Measurements from ENCODE around the gene CYTH2. TPM values are rescaled to one million over a fixed set of nuclear protein-coding genes. Genes with fewer than 3 reads are reported as not detected.

The CYTH2 gene
- total RNA-seq, 2 experiments from 2014 or later = 44.0 to 53.2 TPM

DNA sequence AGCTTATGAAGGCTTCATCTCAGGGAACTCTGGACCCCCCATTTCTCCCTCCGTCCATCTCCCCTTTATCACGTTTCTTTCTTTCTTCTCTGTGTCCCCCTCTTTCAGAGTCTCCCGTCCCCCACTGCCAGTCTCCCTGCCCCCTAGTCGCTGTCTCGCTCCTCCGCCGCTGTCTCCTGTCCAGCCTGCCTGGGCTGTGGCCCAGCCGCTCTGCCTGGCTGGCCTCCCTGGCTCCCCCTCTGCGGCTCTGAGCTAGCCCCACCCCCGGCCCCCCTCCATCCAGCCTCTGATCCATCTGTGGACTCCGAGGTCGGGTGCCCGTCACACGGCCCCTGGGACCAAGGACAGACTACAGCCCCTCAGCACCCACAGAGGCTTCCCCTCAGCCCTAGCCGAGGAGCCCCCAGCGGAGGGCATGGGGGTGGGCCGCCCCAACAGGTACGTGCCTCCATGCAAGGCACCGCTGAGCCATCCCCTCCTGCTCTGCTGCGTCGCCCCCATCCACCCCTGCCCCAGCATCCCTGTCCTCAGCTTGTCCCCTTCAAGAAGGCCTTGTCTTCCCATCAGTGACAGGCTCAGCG lies 14.9 kb upstream of the CYTH2 start:
- Histone ChIP-seq H3K27ac (ENCODE audit: low read depth, low read length, poor library complexity, severe bottlenecking) (no peak overlapping the region), H3K9me2 (ENCODE audit: insufficient read depth, low read length) (no peaks in the 10 kb centered on the region), H3K4me3 (ENCODE audit: low read depth, low read length, poor library complexity, severe bottlenecking) (no peak overlapping the region), H3K36me3 (ENCODE audit: insufficient read depth, low read length) (peaks cover 95% of the 10 kb centered on the region), H3K9me3 (ENCODE audit: low read length) (no peaks in the 10 kb centered on the region), H2AFZ (ENCODE audit: low read length) (no peak overlapping the region), H3K79me2 (ENCODE audit: insufficient read depth, low read depth, low read length) (no peaks in the 10 kb centered on the region), H3K4me2 (ENCODE audit: low read length) (no peak overlapping the region), H3K4me1 (ENCODE audit: insufficient read depth, low read length, poor library complexity, severe bottlenecking) (no peaks in the 10 kb centered on the region), H4K20me1 (ENCODE audit: insufficient read depth, low read length) (no peaks in the 10 kb centered on the region)
- TF ChIP-seq, protein P1, sequence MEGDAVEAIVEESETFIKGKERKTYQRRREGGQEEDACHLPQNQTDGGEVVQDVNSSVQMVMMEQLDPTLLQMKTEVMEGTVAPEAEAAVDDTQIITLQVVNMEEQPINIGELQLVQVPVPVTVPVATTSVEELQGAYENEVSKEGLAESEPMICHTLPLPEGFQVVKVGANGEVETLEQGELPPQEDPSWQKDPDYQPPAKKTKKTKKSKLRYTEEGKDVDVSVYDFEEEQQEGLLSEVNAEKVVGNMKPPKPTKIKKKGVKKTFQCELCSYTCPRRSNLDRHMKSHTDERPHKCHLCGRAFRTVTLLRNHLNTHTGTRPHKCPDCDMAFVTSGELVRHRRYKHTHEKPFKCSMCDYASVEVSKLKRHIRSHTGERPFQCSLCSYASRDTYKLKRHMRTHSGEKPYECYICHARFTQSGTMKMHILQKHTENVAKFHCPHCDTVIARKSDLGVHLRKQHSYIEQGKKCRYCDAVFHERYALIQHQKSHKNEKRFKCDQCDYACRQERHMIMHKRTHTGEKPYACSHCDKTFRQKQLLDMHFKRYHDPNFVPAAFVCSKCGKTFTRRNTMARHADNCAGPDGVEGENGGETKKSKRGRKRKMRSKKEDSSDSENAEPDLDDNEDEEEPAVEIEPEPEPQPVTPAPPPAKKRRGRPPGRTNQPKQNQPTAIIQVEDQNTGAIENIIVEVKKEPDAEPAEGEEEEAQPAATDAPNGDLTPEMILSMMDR (conservative IDR thresholded peaks at IDR 0.05; ENCODE audit: low read length) = no peak
- TF ChIP-seq EZH2phosphoT487 (IDR thresholded peaks at IDR 0.05; ENCODE audit: borderline replicate concordance, low read depth, low read length) = no peak
- ChIA-PET POLR2A (no interaction called here), CTCF (ENCODE audit: unreplicated experiment) (no interaction called here)
- intact Hi-C loops (cut with micrococcal nuclease; ENCODE audit: unreplicated experiment) = no loop called here
- DNase-seq (ENCODE audit: low spot score) = no peak
- no TSS peak for BruUV-seq (replicated peaks)

DNA sequence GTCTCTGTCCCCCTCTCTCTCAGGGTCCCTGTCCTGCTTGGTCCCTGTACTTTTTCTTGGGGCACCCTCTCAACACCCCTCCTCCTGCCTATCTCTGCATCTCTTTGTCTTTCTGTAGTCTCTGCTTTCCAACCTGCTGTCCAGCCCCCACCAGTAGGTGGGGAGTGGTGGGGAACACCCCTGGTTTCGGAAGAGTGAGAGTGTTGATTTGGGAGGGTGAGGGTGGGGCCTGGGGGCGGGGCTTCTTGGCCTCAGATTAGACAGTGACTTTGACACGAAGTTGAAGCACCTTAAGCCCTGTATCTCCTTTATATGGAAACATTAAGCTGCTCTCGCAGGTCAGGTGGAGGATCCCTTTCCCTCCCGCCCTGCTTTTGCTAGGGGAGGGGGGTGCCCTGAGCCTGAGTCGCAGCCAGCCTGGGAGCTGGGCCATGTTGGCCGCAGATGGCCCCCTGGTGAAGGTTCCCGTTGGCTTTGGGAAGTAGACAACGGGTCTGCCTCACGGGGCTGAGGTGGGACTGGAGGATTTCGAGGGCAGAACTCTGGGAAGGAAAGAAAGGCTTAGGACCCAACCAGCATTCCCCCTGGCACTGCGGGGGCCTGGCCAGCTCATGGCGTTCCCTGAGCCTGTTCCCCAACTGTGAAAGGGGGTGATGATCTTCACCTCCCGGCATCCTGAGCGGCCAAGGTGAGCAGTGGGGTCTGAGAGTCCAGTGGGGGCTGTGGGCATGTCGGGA lies 13.8 kb upstream of the CYTH2 start, which contains the start of gene KCNJ14:
Gene KCNJ14 (plus strand): TSS at position 404 of the 737 bp plus-strand sequence. CDS start 6,151 bp downstream, outside the sequence.
- Histone ChIP-seq H4K20me1 (ENCODE audit: insufficient read depth, low read length) (no peaks in the 10 kb centered on the region), H3K9me2 (ENCODE audit: insufficient read depth, low read length) (no peaks in the 10 kb centered on the region), H3K27ac (ENCODE audit: low read depth, low read length, poor library complexity, severe bottlenecking) (no peak within 1 kb of the TSS), H3K4me3 (ENCODE audit: low read depth, low read length, poor library complexity, severe bottlenecking) (no peak within 1 kb of the TSS), H3K9me3 (ENCODE audit: low read length) (no peaks in the 10 kb centered on the region), H2AFZ (ENCODE audit: low read length) (no peak within 1 kb of the TSS), H3K4me2 (ENCODE audit: low read length) (no peak within 1 kb of the TSS), H3K79me2 (ENCODE audit: insufficient read depth, low read depth, low read length) (no peaks in the 10 kb centered on the region), H3K4me1 (ENCODE audit: insufficient read depth, low read length, poor library complexity, severe bottlenecking) (no peaks in the 10 kb centered on the region), H3K36me3 (ENCODE audit: insufficient read depth, low read length) (peaks cover 89% of the 10 kb centered on the region)
- no peak for DNase-seq (ENCODE audit: low spot score)
- intact Hi-C loops (cut with micrococcal nuclease; ENCODE audit: unreplicated experiment) = no loop called here
- ChIA-PET CTCF (ENCODE audit: unreplicated experiment) (no interaction called here), POLR2A (no interaction called here)
- TF ChIP-seq EZH2phosphoT487 (IDR thresholded peaks at IDR 0.05; ENCODE audit: borderline replicate concordance, low read depth, low read length) = no peak
- TF ChIP-seq, protein P1 (conservative IDR thresholded peaks at IDR 0.05; ENCODE audit: low read length) = no peak
- BruUV-seq (replicated peaks) = no TSS peak
